Adrenal gland (tissue), 5 donors: Measurements from ENCODE around the gene DPYD.

Experiments
- CTCF ChIP-seq, 6 experiments: fragments of 450-650 bp in 4 of 6; fragments of 200-600 bp in 2 of 6; sonication (generic) in 1 of 6; IDR thresholded peaks; 1 replicate in 5 of 6; 2 replicates in 1 of 6; pipeline versions ENCODE4 v1.5.1 to v1.8.0; 2016 to 2021; ENCODE audit warnings: antibody characterized with exemption in 6 of 6, mild to moderate bottlenecking in 2 of 6, moderate library complexity in 1 of 6
- POLR2A ChIP-seq, 2 donors: fragments of 450-650 bp; IDR thresholded peaks; one replicate each; pipeline ENCODE4 v1.6.1; 2017; ENCODE audit warnings: antibody characterized with exemption in 2 of 2, mild to moderate bottlenecking in 2 of 2, moderate library complexity in 1 of 2
- donor health status: DM: no; HTN: no; CAD: no.

GRCh38 chr1:97069312-97069711 is 851.5 kb downstream of the DPYD start:
- TF ChIP-seq POLR2A (IDR thresholded peaks at IDR 0.05) = no peak
- no peak for TF ChIP-seq CTCF (IDR thresholded peaks at IDR 0.05)
